ENCODE measurements around the gene FAM200A.

- TF ChIP-seq CTCF (IDR thresholded peaks at IDR 0.05) (no peak), POLR2A (IDR thresholded peaks at IDR 0.05) (no peak)
Measured at GRCh38 chr7:99551334-99551733, 580 bp downstream of the FAM200A start.

All from tibial nerve (tissue), 3 donors.